HEK293 (cell line): ENCODE data around the gene LARP1B.

Experiments
- CTCF ChIA-PET: fragments of 350-600 bp; formaldehyde crosslinking; extraction: SDS; loops from one replicate; lab custom pipeline; 2021; ENCODE audit warnings: antibody characterized with exemption; lab: Yijun Ruan, JAX
- POLR2A ChIA-PET: fragments of 300-600 bp; formaldehyde crosslinking; extraction: SDS; loops from one replicate; lab custom pipeline; 2020; ENCODE audit warnings: antibody characterized with exemption, inconsistent platforms; lab: Yijun Ruan, JAX
- H3K27ac ChIP-seq: fragments of 200-500 bp; sonication (Bioruptor generic); 2 replicates; pipeline ENCODE4 v1.5.1; 2014; ENCODE audit warnings: low read depth, low read length, control low read depth, inconsistent platforms; ENCODE audit errors: extremely low read depth
- H3K36me3 ChIP-seq, 2 experiments: fragments of 200-500 bp in 1 of 2; sonication (Bioruptor generic) in 1 of 2; 1 replicate in 1 of 2; 2 replicates in 1 of 2; pipeline ENCODE4 v1.5.1; 2014 to 2017; ENCODE audit warnings: inconsistent platforms in 2 of 2, low read length in 2 of 2; ENCODE audit not compliant: control insufficient read depth in 2 of 2, insufficient read depth in 1 of 2
- H3K4me1 ChIP-seq: fragments of 200-500 bp; sonication (Bioruptor generic); 2 replicates; pipeline ENCODE4 v1.5.1; 2014; ENCODE audit warnings: mild to moderate bottlenecking, low read length, inconsistent platforms; ENCODE audit not compliant: control insufficient read depth, insufficient read depth
- H3K4me3 ChIP-seq: 2 replicates; pipeline ENCODE4 v1.5.1; 2011; ENCODE audit warnings: low read depth, mild to moderate bottlenecking, control low read depth, low read length, moderate library complexity
- H3K9me3 ChIP-seq: fragments of 200-500 bp; sonication (Bioruptor generic); 2 replicates; pipeline ENCODE4 v1.5.1; 2014; ENCODE audit warnings: low read depth, low read length, inconsistent platforms; ENCODE audit not compliant: control insufficient read depth, insufficient read depth
- KLF7 ChIP-seq: fragments of 450-650 bp; formaldehyde crosslinking; IDR thresholded peaks from 2 replicates; pipeline ENCODE4 v1.5.1; 2016; ENCODE audit warnings: missing biosample characterization, missing genetic modification characterization, borderline replicate concordance
- PBX3 ChIP-seq: sonication (generic); formaldehyde crosslinking; IDR thresholded peaks from 2 replicates; pipeline ENCODE4 v1.8.1; 2022; ENCODE audit warnings: mild to moderate bottlenecking, moderate library complexity, missing genetic modification reagents
- PRDM4 ChIP-seq: fragments of 450-650 bp; formaldehyde crosslinking; IDR thresholded peaks from 2 replicates; pipeline ENCODE4 v1.5.1; 2017; ENCODE audit warnings: missing biosample characterization, missing genetic modification characterization
- PRDM6 ChIP-seq: fragments of 450-650 bp; formaldehyde crosslinking; IDR thresholded peaks from 2 replicates; pipeline ENCODE4 v1.5.1; 2017; ENCODE audit warnings: missing biosample characterization, missing genetic modification characterization
- YY1 ChIP-seq: fragments of 450-650 bp; formaldehyde crosslinking; IDR thresholded peaks from 2 replicates; pipeline ENCODE4 v1.5.1; 2018; ENCODE audit warnings: missing biosample characterization, missing genetic modification characterization
- ZBTB49 ChIP-seq: fragments of 450-650 bp; formaldehyde crosslinking; IDR thresholded peaks from 2 replicates; pipeline ENCODE4 v1.5.1; 2016; ENCODE audit warnings: missing biosample characterization, missing genetic modification characterization, low read depth
- ZFP3 ChIP-seq: fragments of 450-650 bp; formaldehyde crosslinking; IDR thresholded peaks from 2 replicates; pipeline ENCODE4 v1.5.1; 2016; ENCODE audit warnings: low read depth, missing biosample characterization, missing genetic modification characterization
- ZNF138 ChIP-seq: fragments of 450-650 bp; formaldehyde crosslinking; IDR thresholded peaks from 2 replicates; pipeline ENCODE4 v1.5.1; 2016; ENCODE audit warnings: missing biosample characterization, missing genetic modification characterization, borderline replicate concordance
- ZNF157 ChIP-seq: fragments of 450-650 bp; formaldehyde crosslinking; IDR thresholded peaks from 2 replicates; pipeline ENCODE4 v1.5.1; 2016; ENCODE audit warnings: missing biosample characterization, missing genetic modification characterization
- ZNF2 ChIP-seq: fragments of 450-650 bp; formaldehyde crosslinking; IDR thresholded peaks from 2 replicates; pipeline ENCODE4 v1.5.1; 2016; ENCODE audit warnings: missing biosample characterization, missing genetic modification characterization
- ZNF335 ChIP-seq: fragments of 450-650 bp; formaldehyde crosslinking; conservative IDR thresholded peaks from 2 replicates; pipeline ENCODE4 v1.5.1; 2016; ENCODE audit warnings: missing biosample characterization, missing genetic modification characterization
- ZNF423 ChIP-seq: fragments of 450-650 bp; formaldehyde crosslinking; IDR thresholded peaks from 2 replicates; pipeline ENCODE4 v1.5.1; 2016; ENCODE audit warnings: missing biosample characterization, missing genetic modification characterization
- ZNF561 ChIP-seq: fragments of 450-650 bp; IDR thresholded peaks from 2 replicates; pipeline ENCODE4 v1.5.1; 2018; ENCODE audit warnings: missing biosample characterization, missing genetic modification characterization, borderline replicate concordance

The LARP1B gene

GRCh38 chr4:128159967-128160366 lies 98.9 kb downstream of the LARP1B start:
- Histone ChIP-seq H3K4me3 (no peak overlapping the region), H3K27ac (no peak overlapping the region), H3K4me1 (no peaks in the 10 kb centered on the region; the same call in none of the 2 replicates), H3K36me3 (no peaks in the 10 kb centered on the region), H3K9me3 (no peaks in the 10 kb centered on the region)
- no peak for TF ChIP-seq ZNF157 (tag by site-specific recombination)
- TF ChIP-seq ZNF2 (tag by site-specific recombination) = no peak
- no peak for TF ChIP-seq PRDM6 (tag by site-specific recombination)
- no peak for TF ChIP-seq ZBTB49 (tag by site-specific recombination)
- TF ChIP-seq YY1 = no peak
- TF ChIP-seq ZNF335 (tag by site-specific recombination) = no peak
- no peak for TF ChIP-seq ZNF138 (tag by site-specific recombination)
- TF ChIP-seq ZNF561 (tag by site-specific recombination) = no peak
- TF ChIP-seq PBX3 = no peak
- no peak for TF ChIP-seq KLF7 (tag by site-specific recombination)
- no peak for TF ChIP-seq ZFP3 (tag by site-specific recombination)
- TF ChIP-seq ZNF423 = no peak
- ChIA-PET POLR2A (no interaction called here), CTCF (no interaction called here)

GRCh38 chr4:128161138-128161537 lies 100.0 kb downstream of the LARP1B start:
- Histone ChIP-seq H3K27ac (no peak overlapping the region), H3K36me3 (no peaks in the 10 kb centered on the region), H3K4me3 (no peak overlapping the region), H3K4me1 (no peaks in the 10 kb centered on the region; the same call in none of the 2 replicates), H3K9me3 (no peaks in the 10 kb centered on the region)
- TF ChIP-seq PRDM6 (tag by site-specific recombination) = no peak
- no peak for TF ChIP-seq PRDM4 (tag by site-specific recombination)
- ChIA-PET CTCF (interaction anchor here (0.8 kb wide), 1 partner anchor 10 kb away, joined by 4 read pairs; no protein-coding TSS in a partner anchor), POLR2A (no interaction called here)
